Endothelial cell of umbilical vein (primary cell): ENCODE measurements around the gene DNAJB11. TPM values are rescaled to one million over a fixed set of nuclear protein-coding genes. Genes with fewer than 3 reads are reported as not detected.

Source experiments
- BruUV-seq: library from RNA; stranded (reverse); fragments of 400-500 nt; replicated peaks from 2 replicates; lab custom pipeline; 2021; lab: Mats Ljungman, UMichigan
- CTCF ChIA-PET: fragments of 300-600, 350-600 bp; sonication (Branson Sonifier 250); formaldehyde crosslinking; loops from one replicate; lab custom pipeline; 2021; ENCODE audit warnings: antibody characterized with exemption, inconsistent platforms; lab: Charles Lee
- POLR2A ChIA-PET: fragments of 300-600, 350-600 bp; sonication (Branson Sonifier 250); formaldehyde crosslinking; loops from one replicate; lab custom pipeline; 2021; ENCODE audit warnings: antibody characterized with exemption, inconsistent platforms; lab: Charles Lee
- DNase-seq: peaks from one replicate; pipeline ENCODE4 v3.0.0-alpha.2; 2011; ENCODE audit warnings: low read depth, low spot score
- FAIRE-seq: peaks from 2 replicates; lab custom pipeline; 2011; peaks lifted over from hg19 to GRCh38; lab: Jason Lieb, UNC
- H2AFZ ChIP-seq: 2 replicates; pipeline ENCODE4 v1.6.0; 2012; ENCODE audit warnings: low read depth, low read length, control low read depth, inconsistent platforms
- H3K27ac ChIP-seq: 2 replicates; pipeline ENCODE4 v1.5.1; 2011; ENCODE audit warnings: low read depth, mild to moderate bottlenecking, control low read depth, low read length, moderate library complexity; ENCODE audit not compliant: insufficient read depth
- H3K27me3 ChIP-seq, 2 experiments: 2 replicates each; pipeline versions ENCODE4 v1.6.0 to v1.6.1; 2011; ENCODE audit warnings: low read length in 2 of 2, mixed read lengths in 1 of 2; ENCODE audit not compliant: control insufficient read depth in 2 of 2, insufficient read depth in 2 of 2
- H3K36me3 ChIP-seq, 2 experiments: 2 replicates in 1 of 2; 3 replicates in 1 of 2; pipeline ENCODE4 v1.5.1; 2011; ENCODE audit warnings: low read length in 2 of 2, mild to moderate bottlenecking in 1 of 2, moderate library complexity in 1 of 2; ENCODE audit not compliant: control insufficient read depth in 2 of 2, insufficient read depth in 2 of 2; ENCODE audit errors: extremely low read depth in 1 of 2
- H3K4me1 ChIP-seq: 3 replicates; pipeline ENCODE4 v1.5.1; 2011; ENCODE audit warnings: mild to moderate bottlenecking, low read length; ENCODE audit not compliant: control insufficient read depth, insufficient read depth; ENCODE audit errors: extremely low read depth
- H3K4me2 ChIP-seq: 2 replicates; pipeline ENCODE4 v1.6.1; 2011; ENCODE audit warnings: low read length, control low read depth, mixed read lengths; ENCODE audit not compliant: insufficient read depth
- H3K4me3 ChIP-seq, 3 experiments: fragments of 200-600 bp in 1 of 3; sonication (generic), shearing (Covaris generic) in 1 of 3; replicated peaks in 1 of 3; 2 replicates each; pipeline ENCODE4 v1.5.1; 2011 to 2016; ENCODE audit warnings: control low read depth in 3 of 3, low read length in 3 of 3, mild to moderate bottlenecking in 2 of 3, inconsistent platforms in 1 of 3, low read depth in 1 of 3, moderate library complexity in 1 of 3; ENCODE audit not compliant: insufficient read depth in 1 of 3
- H3K79me2 ChIP-seq: 2 replicates; pipeline ENCODE4 v1.6.0; 2012; ENCODE audit warnings: low read length, inconsistent platforms; ENCODE audit not compliant: control insufficient read depth, insufficient read depth
- H3K9ac ChIP-seq: replicated peaks from 2 replicates; pipeline ENCODE3; 2011; ENCODE audit warnings: low read length, control low read depth; ENCODE audit not compliant: insufficient read depth; ENCODE audit errors: extremely low read depth
- H3K9me1 ChIP-seq: replicated peaks from 3 replicates; pipeline ENCODE4 v1.6.0; 2011; ENCODE audit warnings: mild to moderate bottlenecking, low read length; ENCODE audit not compliant: control insufficient read depth, insufficient read depth; ENCODE audit errors: extremely low read depth
- H3K9me3 ChIP-seq: replicated peaks from 2 replicates; pipeline ENCODE4 v1.5.1; 2012; ENCODE audit warnings: low read length, inconsistent platforms; ENCODE audit not compliant: control insufficient read depth, insufficient read depth
- H4K20me1 ChIP-seq: replicated peaks from 2 replicates; pipeline ENCODE3; 2011; ENCODE audit warnings: mild to moderate bottlenecking, low read length; ENCODE audit not compliant: control insufficient read depth, insufficient read depth; ENCODE audit errors: extremely low read depth
- EZH2 ChIP-seq: IDR thresholded peaks from 2 replicates; pipeline ENCODE4 v1.6.1; 2012; ENCODE audit warnings: borderline replicate concordance, low read depth, mild to moderate bottlenecking, moderate library complexity, low read length, inconsistent platforms; ENCODE audit not compliant: severe bottlenecking
- FOS ChIP-seq: IDR thresholded peaks from 2 replicates; pipeline ENCODE4 v1.6.1; 2011; ENCODE audit warnings: mild to moderate bottlenecking, low read length, moderate library complexity, borderline replicate concordance; ENCODE audit not compliant: insufficient read depth
- GATA2 ChIP-seq: IDR thresholded peaks from 2 replicates; pipeline ENCODE4 v1.7.0; 2011; ENCODE audit warnings: low read depth, mild to moderate bottlenecking, moderate library complexity, mixed read lengths, low read length; ENCODE audit not compliant: insufficient read length, insufficient read depth
- JUN ChIP-seq: IDR thresholded peaks from 2 replicates; pipeline ENCODE4 v1.6.1; 2011; ENCODE audit warnings: borderline replicate concordance, low read depth; ENCODE audit not compliant: insufficient read length, insufficient read depth
- MAX ChIP-seq: IDR thresholded peaks from 2 replicates; pipeline ENCODE4 v1.6.1; 2011; ENCODE audit not compliant: insufficient read depth, insufficient read length
- MYC ChIP-seq: IDR thresholded peaks from one replicate; pipeline ENCODE4 v1.6.1; 2011; ENCODE audit warnings: mild to moderate bottlenecking, low read depth, low read length
- POLR2A ChIP-seq: IDR thresholded peaks from 2 replicates; pipeline ENCODE4 v1.6.1; 2012; ENCODE audit warnings: low read depth, mild to moderate bottlenecking, control low read depth, low read length
- POLR2AphosphoS5 ChIP-seq: IDR thresholded peaks from 2 replicates; pipeline ENCODE4 v1.6.1; 2012; ENCODE audit warnings: low read depth, mild to moderate bottlenecking, control low read depth, low read length, moderate library complexity; ENCODE audit not compliant: insufficient read depth
- dilution Hi-C: fragments of 300-500 bp; cut with MboI; formaldehyde crosslinking; loops from one replicate; pipeline ENCODE4 v1.15.0; 2019; ENCODE audit warnings: low sequenced_read_pairs; ENCODE audit not compliant: extremely low pct_ligation_motif_present
- intact Hi-C: fragments of 100-400 bp; cut with micrococcal nuclease; formaldehyde crosslinking; loops from one replicate; pipeline ENCODE4 v1.10.0; 2022
- polyA plus RNA-seq, 4 experiments: library from polyadenylated mRNA; depleted of rRNA in 3 of 4; stranded (reverse) in 3 of 4; unstranded in 1 of 4; fragments of >200 nt; gene quantifications; 2 replicates each; pipeline versions ENCODE4 v1.2.1 to v1.2.3, GENCODE V29; 2011 to 2012; ENCODE audit warnings: missing spikeins in 1 of 4
- total RNA-seq: library from RNA; stranded (reverse); gene quantifications from 2 replicates; pipeline ENCODE4 v1.2.3, GENCODE V29; 2021
- TF ChIP-seq, protein P1 (sequence below), 2 donors: IDR thresholded peaks; 1 replicate in 1 of 2; 2 replicates in 1 of 2; pipeline ENCODE4 v1.5.1; 2011; ENCODE audit warnings: low read length in 2 of 2, mild to moderate bottlenecking in 2 of 2, moderate library complexity in 2 of 2, control low read depth in 1 of 2, inconsistent platforms in 1 of 2, low read depth in 1 of 2; ENCODE audit not compliant: insufficient read depth in 1 of 2; ENCODE audit errors: extremely low read depth in 1 of 2

The DNAJB11 gene
- total and polyA plus RNA-seq, 2 donors (not counting 3 experiments of a cell fraction or from before 2014, with no cell fraction given) = 39.5 to 87.6 TPM

- ChIA-PET CTCF (interaction anchor here (0.5 to 5.6 kb wide), 65 partner anchors 8 to 955 kb away, joined by 3 to 187 read pairs (median 4); partner anchors contain the start of genes DNAJB11, ETV5 and SENP2), POLR2A (no interaction called here)
- BruUV-seq = no TSS peak
- Histone ChIP-seq H3K9ac (no peak overlapping the region), H3K27me3 (no peaks in the 10 kb centered on the region), H3K4me1 (peaks cover 20% of the 10 kb centered on the region), H3K4me2 (peak overlapping the region; percentile 57), H3K36me3 (no peaks in the 10 kb centered on the region), H3K4me3 (no peak overlapping the region), H3K9me1 (no peaks in the 10 kb centered on the region), H3K79me2 (no peaks in the 10 kb centered on the region), H3K9me3 (no peaks in the 10 kb centered on the region), H4K20me1 (no peaks in the 10 kb centered on the region), H3K27ac (peak overlapping the region; percentile 46), H2AFZ (no peak overlapping the region)
- TF ChIP-seq FOS (peak; percentile 48), JUN (peak; percentile 59), POLR2A (no peak)
- FAIRE-seq (no peak), DNase-seq (peak; percentile 41)
- intact Hi-C loops (loop anchor here (1.0 to 10.0 kb wide), 5 partner anchors 26 to 886 kb away; partner anchors contain the start of genes ETV5 and TBCCD1), dilution Hi-C loops (no loop called here)
Measured at GRCh38 chr3:186540835-186541226, 29.7 kb upstream of the DNAJB11 start.

GRCh38 chr3:186544281-186544680 lies 26.2 kb upstream of the DNAJB11 start, which contains the start of gene CRYGS:
TSS of gene CRYGS (minus strand) at chr3:186544380. CDS start at chr3:186544326, 54 bp downstream.
- no peaks in the 10 kb centered on the region for H4K20me1 ChIP-seq
- H3K27ac ChIP-seq = no peak within 1 kb of the TSS
- no peaks in the 10 kb centered on the region for H3K9me3 ChIP-seq
- no peak for DNase-seq
- H3K9ac ChIP-seq = no peak within 1 kb of the TSS
- H3K27me3 ChIP-seq = no peaks in the 10 kb centered on the region
- intact Hi-C loops (loop anchor here (5.0 to 10.0 kb wide), 2 partner anchors 437 to 889 kb away; partner anchors contain the start of gene ETV5), dilution Hi-C loops (no loop called here)
- H3K4me1 ChIP-seq = peaks cover 20% of the 10 kb centered on the region
- TF ChIP-seq GATA2 (no peak), MAX (no peak), POLR2A (no peak), POLR2AphosphoS5 (no peak), FOS (no peak), JUN (no peak), EZH2 (no peak), MYC (no peak)
- TF ChIP-seq, protein P1, sequence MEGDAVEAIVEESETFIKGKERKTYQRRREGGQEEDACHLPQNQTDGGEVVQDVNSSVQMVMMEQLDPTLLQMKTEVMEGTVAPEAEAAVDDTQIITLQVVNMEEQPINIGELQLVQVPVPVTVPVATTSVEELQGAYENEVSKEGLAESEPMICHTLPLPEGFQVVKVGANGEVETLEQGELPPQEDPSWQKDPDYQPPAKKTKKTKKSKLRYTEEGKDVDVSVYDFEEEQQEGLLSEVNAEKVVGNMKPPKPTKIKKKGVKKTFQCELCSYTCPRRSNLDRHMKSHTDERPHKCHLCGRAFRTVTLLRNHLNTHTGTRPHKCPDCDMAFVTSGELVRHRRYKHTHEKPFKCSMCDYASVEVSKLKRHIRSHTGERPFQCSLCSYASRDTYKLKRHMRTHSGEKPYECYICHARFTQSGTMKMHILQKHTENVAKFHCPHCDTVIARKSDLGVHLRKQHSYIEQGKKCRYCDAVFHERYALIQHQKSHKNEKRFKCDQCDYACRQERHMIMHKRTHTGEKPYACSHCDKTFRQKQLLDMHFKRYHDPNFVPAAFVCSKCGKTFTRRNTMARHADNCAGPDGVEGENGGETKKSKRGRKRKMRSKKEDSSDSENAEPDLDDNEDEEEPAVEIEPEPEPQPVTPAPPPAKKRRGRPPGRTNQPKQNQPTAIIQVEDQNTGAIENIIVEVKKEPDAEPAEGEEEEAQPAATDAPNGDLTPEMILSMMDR (IDR thresholded peaks at IDR 0.05; ENCODE audit: extremely low read depth in 1 of 2, insufficient read depth in 1 of 2, low read depth in 1 of 2, low read length in 2 of 2) = no peak
- no TSS peak for BruUV-seq
- no peaks in the 10 kb centered on the region for H3K9me1 ChIP-seq
- no peaks in the 10 kb centered on the region for H3K79me2 ChIP-seq
- H3K4me3 ChIP-seq = no peak within 1 kb of the TSS
- FAIRE-seq = no peak
- CTCF ChIA-PET = interaction anchor here (1.7 kb wide), 1 partner anchor 10 kb away, joined by 3 read pairs; no protein-coding TSS in a partner anchor
- H3K4me2 ChIP-seq = no peak within 1 kb of the TSS
- peaks cover 2% of the 10 kb centered on the region in 2 experiments for H3K36me3 ChIP-seq
- POLR2A ChIA-PET = no interaction called here
- no peak within 1 kb of the TSS for H2AFZ ChIP-seq
